Thoracic aorta (tissue), 2 donors: ENCODE results near the gene TSPYL4. TPM values are rescaled to one million over a fixed set of nuclear protein-coding genes. Genes with fewer than 3 reads are reported as not detected.
A peak's percentile ranks its signal among the peaks of the same experiment; 100 is the strongest.
"Not testable (repeated sequence)": the region's sequence is repeated elsewhere in the genome, so short reads cannot be mapped to it uniquely, and the experiment has no call there.

ENCODE experiments used
- ATAC-seq: fragments of 150-250 bp; one replicate; pipeline ENCODE4 v1.8.0; 2017; ENCODE audit warnings: low read depth; ENCODE audit not compliant: insufficient number of reproducible peaks, low FRiP score
- DNase-seq: peaks from one replicate; pipeline ENCODE4 v3.0.0-alpha.2; 2020; ENCODE audit warnings: low spot score
- H3K27ac ChIP-seq, 2 donors: fragments of 200-600 bp; sonication (generic); 1 replicate in 1 of 2; 2 replicates in 1 of 2; pipeline ENCODE4 v1.5.1; 2016; ENCODE audit warnings: mild to moderate bottlenecking in 2 of 2, moderate library complexity in 2 of 2
- H3K27me3 ChIP-seq: fragments of 200-600 bp; sonication (generic); replicated peaks from 2 replicates; pipeline ENCODE4 v1.6.0; 2016; ENCODE audit warnings: mild to moderate bottlenecking; ENCODE audit not compliant: insufficient read depth
- H3K36me3 ChIP-seq: fragments of 200-600 bp; sonication (generic); one replicate; pipeline ENCODE4 v1.5.1; 2016
- H3K4me1 ChIP-seq, 2 donors: fragments of 200-600 bp; sonication (generic); 1 replicate in 1 of 2; 2 replicates in 1 of 2; pipeline versions ENCODE4 v1.5.1 to v1.6.0; 2016; ENCODE audit warnings: low read depth in 2 of 2, mild to moderate bottlenecking in 1 of 2; ENCODE audit not compliant: control insufficient read depth in 1 of 2
- H3K4me3 ChIP-seq: fragments of 200-600 bp; sonication (generic); 2 replicates; pipeline ENCODE4 v1.5.1; 2016; ENCODE audit warnings: mild to moderate bottlenecking
- H3K9me3 ChIP-seq: fragments of 200-600 bp; sonication (generic); 2 replicates; pipeline ENCODE4 v1.5.1; 2016
- CTCF ChIP-seq: fragments of 200-600 bp; sonication (generic); IDR thresholded peaks from one replicate; pipeline ENCODE4 v1.5.1; 2019; ENCODE audit warnings: antibody characterized with exemption
- total RNA-seq, 2 donors: library from RNA; depleted of rRNA; stranded (reverse); fragments of >200 nt; gene quantifications; one replicate each; pipeline versions ENCODE4 v1.1.0 to v1.2.3, GENCODE V29; 2016

Gene TSPYL4
- total RNA-seq, 2 donors from 2014 or later: 13.1 to 18.0 TPM

- H3K4me3 ChIP-seq: no peak overlapping the region
- H3K4me1 ChIP-seq: no peaks in the 10 kb centered on the region
- DNase-seq (no peak), ATAC-seq (no peak)
- H3K9me3 ChIP-seq: no peaks in the 10 kb centered on the region
- TF ChIP-seq CTCF: no peak
- no peaks in the 10 kb centered on the region for H3K36me3 ChIP-seq
- no peaks in the 10 kb centered on the region for H3K27me3 ChIP-seq
- H3K27ac ChIP-seq: no peak overlapping the region
Observed at GRCh38 chr6:116286773-116287358, 33.0 kb upstream of the TSPYL4 start.

DNA sequence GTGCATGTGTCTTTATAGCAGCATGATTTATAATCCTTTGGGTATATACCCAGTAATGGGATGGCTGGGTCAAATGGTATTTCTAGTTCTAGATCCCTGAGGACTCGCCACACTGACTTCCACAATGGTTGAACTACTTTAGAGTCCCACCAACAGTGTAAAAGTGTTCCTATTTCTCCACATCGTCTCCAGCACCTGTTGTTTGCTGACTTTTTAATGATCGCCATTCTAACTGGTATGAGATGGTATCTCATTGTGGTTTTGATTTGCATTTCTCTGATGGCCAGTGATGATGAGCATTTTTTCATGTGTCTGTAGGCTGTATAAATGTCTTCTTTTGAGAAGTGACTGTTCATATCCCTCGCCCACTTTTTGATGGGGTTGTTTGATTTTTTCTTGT is 31.1 kb upstream of the TSPYL4 start:
- not testable (repeated sequence) for ATAC-seq, H3K4me1 ChIP-seq, H3K9me3 ChIP-seq, H3K27me3 ChIP-seq, H3K27ac ChIP-seq, H3K36me3 ChIP-seq, DNase-seq, H3K4me3 ChIP-seq

GRCh38 chr6:116283191-116283590 is 29.3 kb upstream of the TSPYL4 start:
- no peak for ATAC-seq
- no peaks in the 10 kb centered on the region for H3K9me3 ChIP-seq
- TF ChIP-seq CTCF: no peak
- no peak overlapping the region for H3K4me3 ChIP-seq
- H3K36me3 ChIP-seq: no peaks in the 10 kb centered on the region
- no peak overlapping the region for H3K27ac ChIP-seq
- no peaks in the 10 kb centered on the region for H3K27me3 ChIP-seq
- no peak for DNase-seq
- H3K4me1 ChIP-seq: peaks cover 4 to 12% of the 10 kb centered on the region in 2 donors

DNA sequence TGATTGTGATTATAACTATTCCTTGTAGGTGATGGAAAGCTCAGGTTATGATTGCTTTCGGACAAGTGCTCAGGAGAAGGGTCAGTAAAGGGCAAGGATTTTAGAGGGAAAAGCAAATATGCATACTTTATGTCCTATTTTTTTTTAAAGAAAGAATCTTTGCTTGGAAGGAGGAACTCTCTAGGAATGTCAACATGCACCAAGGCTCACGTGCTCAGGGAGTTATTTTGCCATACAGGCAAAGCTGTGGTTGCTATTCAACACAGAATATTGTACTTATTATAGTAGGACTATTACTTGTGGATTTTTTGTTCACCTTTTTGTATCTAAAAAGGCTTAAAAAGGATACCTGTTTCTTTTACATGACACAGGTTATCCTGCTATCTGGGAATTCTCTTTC is 28.8 kb upstream of the TSPYL4 start:
- Histone ChIP-seq H3K27ac (no peak overlapping the region), H3K4me1 (peaks cover 8 to 17% of the 10 kb centered on the region in 2 donors), H3K27me3 (no peaks in the 10 kb centered on the region), H3K36me3 (no peaks in the 10 kb centered on the region), H3K4me3 (no peak overlapping the region), H3K9me3 (no peaks in the 10 kb centered on the region)
- no peak for TF ChIP-seq CTCF
- DNase-seq (no peak), ATAC-seq (no peak)

DNA sequence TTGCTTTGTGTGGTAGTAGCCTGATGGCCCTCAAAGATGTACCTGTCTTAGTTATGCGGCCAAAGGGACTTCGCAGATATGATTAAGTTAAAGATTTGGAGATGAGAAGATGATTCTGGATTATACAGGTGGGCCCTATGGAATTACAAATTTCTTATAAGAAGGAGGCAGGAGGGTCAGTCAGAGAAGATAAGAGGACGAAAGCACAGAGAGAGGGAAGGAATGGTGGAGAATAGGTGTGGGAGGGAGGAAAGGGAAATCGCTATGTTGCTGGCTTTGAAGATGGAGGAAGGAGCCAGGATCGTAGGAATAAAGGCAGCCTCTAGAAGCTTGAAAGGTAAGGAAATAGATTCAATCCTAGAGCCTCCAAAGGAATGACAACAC is 27.1 kb upstream of the TSPYL4 start:
- Histone ChIP-seq H3K27ac (no peak overlapping the region), H3K9me3 (no peaks in the 10 kb centered on the region), H3K36me3 (no peaks in the 10 kb centered on the region), H3K4me3 (peak overlapping the region; percentile 92), H3K4me1 (peaks cover 22 to 34% of the 10 kb centered on the region in 2 donors), H3K27me3 (no peaks in the 10 kb centered on the region)
- ATAC-seq (no peak), DNase-seq (no peak)
- no peak for TF ChIP-seq CTCF
